OCI-LY7 (cell line): ENCODE results near the gene TCAIM.

Experiments
- EZH2phosphoT487 ChIP-seq: fragments of 200-600 bp; sonication (generic); IDR thresholded peaks from 2 replicates; pipeline ENCODE4 v1.6.1; 2018; ENCODE audit warnings: low read depth, borderline replicate concordance, mild to moderate bottlenecking, mixed run types, antibody characterized with exemption, low read length, moderate library complexity, mixed read lengths
- TF ChIP-seq, protein P1 (sequence below): fragments of 200-600 bp; sonication (generic); conservative IDR thresholded peaks from 2 replicates; pipeline ENCODE4 v1.5.1; 2014; ENCODE audit warnings: mild to moderate bottlenecking, antibody characterized with exemption, low read length, moderate library complexity, mixed read lengths

DNA sequence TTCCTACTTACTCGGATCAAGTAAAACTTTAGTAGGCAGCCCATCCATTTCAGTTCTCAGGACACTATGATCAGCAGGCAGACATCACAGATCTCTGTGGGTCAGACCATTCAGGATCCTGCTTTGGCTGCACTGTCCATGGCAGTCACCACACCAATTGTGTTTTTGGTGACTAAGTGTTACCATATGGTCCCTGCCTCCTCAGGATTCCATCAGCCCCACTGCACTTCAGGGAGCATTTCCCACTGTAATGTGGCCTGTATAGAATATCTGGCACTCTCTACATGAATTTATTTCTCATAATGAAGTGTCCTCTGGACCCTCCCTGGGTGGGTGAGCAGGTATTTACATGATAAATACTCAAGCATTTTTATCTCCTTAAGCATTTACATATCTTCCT lies 97.6 kb downstream of the TCAIM start:
- TF ChIP-seq, protein P1, sequence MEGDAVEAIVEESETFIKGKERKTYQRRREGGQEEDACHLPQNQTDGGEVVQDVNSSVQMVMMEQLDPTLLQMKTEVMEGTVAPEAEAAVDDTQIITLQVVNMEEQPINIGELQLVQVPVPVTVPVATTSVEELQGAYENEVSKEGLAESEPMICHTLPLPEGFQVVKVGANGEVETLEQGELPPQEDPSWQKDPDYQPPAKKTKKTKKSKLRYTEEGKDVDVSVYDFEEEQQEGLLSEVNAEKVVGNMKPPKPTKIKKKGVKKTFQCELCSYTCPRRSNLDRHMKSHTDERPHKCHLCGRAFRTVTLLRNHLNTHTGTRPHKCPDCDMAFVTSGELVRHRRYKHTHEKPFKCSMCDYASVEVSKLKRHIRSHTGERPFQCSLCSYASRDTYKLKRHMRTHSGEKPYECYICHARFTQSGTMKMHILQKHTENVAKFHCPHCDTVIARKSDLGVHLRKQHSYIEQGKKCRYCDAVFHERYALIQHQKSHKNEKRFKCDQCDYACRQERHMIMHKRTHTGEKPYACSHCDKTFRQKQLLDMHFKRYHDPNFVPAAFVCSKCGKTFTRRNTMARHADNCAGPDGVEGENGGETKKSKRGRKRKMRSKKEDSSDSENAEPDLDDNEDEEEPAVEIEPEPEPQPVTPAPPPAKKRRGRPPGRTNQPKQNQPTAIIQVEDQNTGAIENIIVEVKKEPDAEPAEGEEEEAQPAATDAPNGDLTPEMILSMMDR: no peak
- TF ChIP-seq EZH2phosphoT487: no peak
